Measurements from ENCODE around the gene RPS2. TPM values are rescaled to one million over a fixed set of nuclear protein-coding genes. Genes with fewer than 3 reads are reported as not detected.

The RPS2 gene
- total and polyA plus RNA-seq, 2 of the 8 experiments (the other 6 are each of a cell fraction or from before 2014, with no cell fraction given): 4,042 to 16,783 TPM

- TF ChIP-seq EP300 (IDR thresholded peaks at IDR 0.05; ENCODE audit: borderline replicate concordance in 1 of 2, low read depth in 2 of 2, low read length in 2 of 2) (no peak), NANOG (IDR thresholded peaks at IDR 0.05; ENCODE audit: insufficient read depth, low read depth, low read length, poor library complexity, severe bottlenecking) (no peak), SP1 (IDR thresholded peaks at IDR 0.05; ENCODE audit: low read depth, low read length) (no peak), CBX8 (IDR thresholded peaks at IDR 0.05; ENCODE audit: borderline replicate concordance, low read depth, low read length) (no peak), RFX5 (IDR thresholded peaks at IDR 0.05; ENCODE audit: borderline replicate concordance, low read depth, low read length) (no peak)
These were observed 5.2 kb downstream of the RPS2 start, which contains the start of gene NDUFB10 (continued) for GRCh38 chr16:1959269-1960039.

Measured in H1 (cell line).